Neuronal stem cell (in vitro differentiated cells): ENCODE measurements around the gene PBX4.

Source experiments
- DNase-seq: peaks from one replicate; pipeline ENCODE4 v3.0.0-alpha.2; 2013; ENCODE audit warnings: low spot score
- H2AFZ ChIP-seq: one replicate; pipeline ENCODE4 v1.6.1; 2013; ENCODE audit warnings: mild to moderate bottlenecking, low read length, inconsistent platforms
- H2AK5ac ChIP-seq: 2 replicates; pipeline ENCODE4 v1.6.1; 2013; ENCODE audit warnings: low read depth, mild to moderate bottlenecking, inconsistent platforms, low read length, moderate library complexity, mixed read lengths
- H2BK120ac ChIP-seq: 2 replicates; pipeline ENCODE4 v1.6.1; 2013; ENCODE audit warnings: low read depth, mild to moderate bottlenecking, inconsistent platforms, low read length, moderate library complexity, mixed read lengths
- H2BK12ac ChIP-seq: one replicate; pipeline ENCODE4 v1.6.1; 2013; ENCODE audit warnings: low read length, inconsistent platforms
- H2BK15ac ChIP-seq: 2 replicates; pipeline ENCODE4 v1.6.1; 2013; ENCODE audit warnings: mild to moderate bottlenecking, low read length, inconsistent platforms, mixed read lengths
- H2BK5ac ChIP-seq: one replicate; pipeline ENCODE4 v1.6.1; 2013; ENCODE audit warnings: inconsistent platforms, mild to moderate bottlenecking, low read length, moderate library complexity
- H3K14ac ChIP-seq: one replicate; pipeline ENCODE4 v1.6.1; 2013; ENCODE audit warnings: low read length, inconsistent platforms
- H3K18ac ChIP-seq: 2 replicates; pipeline ENCODE4 v1.6.1; 2013; ENCODE audit warnings: low read length, inconsistent platforms
- H3K23ac ChIP-seq: 2 replicates; pipeline ENCODE4 v1.6.1; 2013; ENCODE audit warnings: low read depth, mild to moderate bottlenecking, mixed read lengths, low read length, inconsistent platforms; ENCODE audit not compliant: poor library complexity
- H3K27ac ChIP-seq: replicated peaks from 3 replicates; pipeline ENCODE4 v1.5.1; 2013; ENCODE audit warnings: low read length, inconsistent platforms
- H3K27me3 ChIP-seq, 3 experiments: 2 replicates each; pipeline ENCODE4 v1.6.1; 2013; ENCODE audit warnings: low read length in 3 of 3, mild to moderate bottlenecking in 2 of 3, inconsistent platforms in 1 of 3, low read depth in 1 of 3, mixed read lengths in 1 of 3, moderate library complexity in 1 of 3; ENCODE audit not compliant: control insufficient read depth in 3 of 3, insufficient read depth in 3 of 3
- H3K36me3 ChIP-seq, 2 donors: replicated peaks in 1 of 2; 2 replicates each; pipeline ENCODE4 v1.6.1; 2013; ENCODE audit warnings: low read length in 2 of 2; ENCODE audit not compliant: control insufficient read depth in 2 of 2, insufficient read depth in 2 of 2
- H3K4ac ChIP-seq: 2 replicates; pipeline ENCODE4 v1.6.1; 2013; ENCODE audit warnings: inconsistent platforms, mild to moderate bottlenecking, low read length, moderate library complexity
- H3K4me1 ChIP-seq, 2 donors: 1 replicate in 1 of 2; 2 replicates in 1 of 2; pipeline ENCODE4 v1.6.1; 2013; ENCODE audit warnings: low read length in 2 of 2, low read depth in 1 of 2; ENCODE audit not compliant: control insufficient read depth in 2 of 2, insufficient read depth in 1 of 2
- H3K4me2 ChIP-seq: one replicate; pipeline ENCODE4 v1.6.1; 2013; ENCODE audit warnings: mild to moderate bottlenecking, low read length, inconsistent platforms; ENCODE audit not compliant: insufficient read depth, poor library complexity, severe bottlenecking
- H3K4me3 ChIP-seq, 2 donors: 2 replicates each; pipeline ENCODE4 v1.5.1; 2013; ENCODE audit warnings: low read length in 2 of 2, mild to moderate bottlenecking in 2 of 2, inconsistent platforms in 1 of 2, moderate library complexity in 1 of 2
- H3K79me1 ChIP-seq: one replicate; pipeline ENCODE4 v1.6.1; 2013; ENCODE audit warnings: low read depth, mild to moderate bottlenecking, inconsistent platforms, low read length, moderate library complexity
- H3K9ac ChIP-seq: one replicate; pipeline ENCODE4 v1.6.1; 2013; ENCODE audit warnings: mild to moderate bottlenecking, low read depth, low read length, inconsistent platforms; ENCODE audit not compliant: poor library complexity
- H3K9me3 ChIP-seq, 2 donors: replicated peaks in 1 of 2; 2 replicates each; pipeline versions ENCODE3 to v1.6.1; 2013; ENCODE audit warnings: low read length in 2 of 2, mild to moderate bottlenecking in 2 of 2, inconsistent platforms in 1 of 2, low read depth in 1 of 2, mixed read lengths in 1 of 2, moderate library complexity in 1 of 2; ENCODE audit not compliant: control insufficient read depth in 2 of 2, insufficient read depth in 1 of 2
- H4K8ac ChIP-seq: one replicate; pipeline ENCODE4 v1.6.1; 2013; ENCODE audit warnings: low read depth, mild to moderate bottlenecking, inconsistent platforms, low read length, moderate library complexity
- H4K91ac ChIP-seq: one replicate; pipeline ENCODE4 v1.6.1; 2013; ENCODE audit warnings: low read length, low read depth, mild to moderate bottlenecking, inconsistent platforms; ENCODE audit not compliant: poor library complexity
- WGBS, 2 donors: extraction: QIAGEN DNeasy Blood & Tissue Kit; methylation state at CpG; one replicate each; pipeline ENCODE4 v1.1.7; 2013; ENCODE audit warnings: missing lambda C conversion rate in 2 of 2, mixed read lengths in 1 of 2; ENCODE audit not compliant: insufficient read length in 2 of 2, insufficient replicate concordance in 1 of 2; ENCODE audit errors: extremely low coverage in 2 of 2; 5-methylcytosine and 5-hydroxymethylcytosine counted together

PBX4 gene

DNA sequence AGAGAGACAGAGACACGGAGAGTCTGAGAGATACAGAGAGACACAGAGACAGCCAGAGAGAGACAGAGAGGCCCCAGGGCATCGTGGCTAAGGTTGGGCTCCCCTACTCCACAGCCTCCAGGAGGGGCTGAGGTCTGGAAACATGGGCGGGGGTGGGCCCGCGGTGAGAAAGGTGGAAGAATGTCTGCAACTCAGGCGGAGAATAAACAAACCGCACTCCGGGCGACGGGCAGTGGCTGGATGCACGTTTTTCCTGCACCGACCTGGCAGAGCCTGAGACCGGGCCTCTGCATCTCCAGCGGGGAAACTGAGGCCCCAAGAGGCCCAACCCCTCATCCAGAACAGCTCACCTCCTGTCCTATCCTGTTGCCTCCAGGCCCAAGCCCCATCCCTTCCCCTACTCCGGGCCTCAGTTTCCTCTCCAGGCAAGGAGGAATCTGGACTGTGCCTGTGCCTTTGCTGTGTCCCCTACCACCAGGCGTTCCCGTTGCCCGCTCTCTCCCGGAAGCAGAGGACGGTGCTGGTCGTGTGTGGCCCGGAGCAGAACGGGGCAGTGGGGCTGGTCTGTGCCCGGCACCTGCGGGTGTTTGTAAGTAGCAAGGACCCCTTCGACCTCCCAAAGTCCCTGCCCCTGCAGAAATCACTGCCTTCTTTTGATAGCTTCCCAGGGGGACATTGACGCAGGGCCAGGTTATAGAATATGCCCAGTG lies 83.8 kb downstream of the PBX4 start:
- peaks cover 3 to 13% of the 10 kb centered on the region in 2 donors for H3K4me1 ChIP-seq
- no CpG with 5 or more reads among the region's 27 CpGs for WGBS, 2 donors

DNA sequence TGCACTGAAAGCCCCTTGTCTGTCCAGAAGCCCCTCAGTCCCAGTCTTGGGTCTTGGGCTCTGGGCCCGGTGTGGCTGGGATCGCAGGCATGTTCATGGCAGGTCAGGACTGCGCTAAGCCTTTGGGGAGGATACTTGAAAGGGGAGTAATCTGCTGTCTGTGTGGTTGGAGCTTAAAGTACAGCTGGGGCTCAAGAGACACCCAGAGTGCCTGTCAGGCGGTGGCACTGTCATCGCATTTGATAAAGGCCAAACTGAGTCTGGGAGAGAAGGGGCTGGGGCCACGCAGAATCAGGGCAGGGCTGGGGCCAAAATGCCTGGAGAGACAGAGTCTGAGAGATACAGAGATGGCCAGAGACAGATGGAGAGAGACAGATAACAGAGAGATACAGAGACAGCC lies 84.6 kb downstream of the PBX4 start:
- peaks cover 7 to 14% of the 10 kb centered on the region in 2 donors for H3K4me1 ChIP-seq
- H3K79me1 ChIP-seq = peaks cover 3% of the 10 kb centered on the region
- no peak overlapping the region for H3K27ac ChIP-seq
- H3K4ac ChIP-seq = no peak overlapping the region
- H3K9ac ChIP-seq = no peak overlapping the region
- no peak overlapping the region for H4K91ac ChIP-seq
- no peak overlapping the region for H3K23ac ChIP-seq
- peaks cover 0 to 5% (median 0%) of the 10 kb centered on the region in 3 experiments for H3K27me3 ChIP-seq
- H2AK5ac ChIP-seq = no peak overlapping the region
- no peak overlapping the region for H4K8ac ChIP-seq
- no peak overlapping the region for H2BK120ac ChIP-seq
- H3K14ac ChIP-seq = no peak overlapping the region
- H2BK12ac ChIP-seq = no peak overlapping the region
- H3K4me2 ChIP-seq = no peak overlapping the region
- H3K36me3 ChIP-seq = peaks cover 6 to 43% of the 10 kb centered on the region in 2 donors
- H3K4me3 ChIP-seq = no peak overlapping the region
- no peak overlapping the region for H2AFZ ChIP-seq
- no peak overlapping the region for H3K18ac ChIP-seq
- WGBS, 2 donors = no CpG with 5 or more reads among the region's 6 CpGs
- no peaks in the 10 kb centered on the region for H3K9me3 ChIP-seq
- no peak overlapping the region for H2BK5ac ChIP-seq
- no peak for DNase-seq
- no peak overlapping the region for H2BK15ac ChIP-seq

More for the DNA sequence above, 83.8 kb downstream of the PBX4 start:
- no peak overlapping the region for H3K27ac ChIP-seq
- H3K14ac ChIP-seq = peak overlapping the region; percentile 0
- H3K4me3 ChIP-seq = no peak overlapping the region
- H3K36me3 ChIP-seq = peaks cover 4 to 34% of the 10 kb centered on the region in 2 donors
- no peak overlapping the region for H3K9ac ChIP-seq
- DNase-seq = no peak
- no peak overlapping the region for H2BK15ac ChIP-seq
- no peak overlapping the region for H4K8ac ChIP-seq
- H4K91ac ChIP-seq = no peak overlapping the region
- H2BK120ac ChIP-seq = no peak overlapping the region
- peaks cover 3% of the 10 kb centered on the region for H3K79me1 ChIP-seq
- no peak overlapping the region for H2AFZ ChIP-seq
- peaks cover 0 to 11% (median 0%) of the 10 kb centered on the region in 3 experiments for H3K27me3 ChIP-seq
- H3K4me2 ChIP-seq = no peak overlapping the region
- no peak overlapping the region for H2BK5ac ChIP-seq
- H3K18ac ChIP-seq = peak overlapping the region; percentile 45
- no peak overlapping the region for H2AK5ac ChIP-seq
- no peak overlapping the region for H3K23ac ChIP-seq
- H3K9me3 ChIP-seq = peaks cover 0 to 1% of the 10 kb centered on the region in 2 donors
- H3K4ac ChIP-seq = no peak overlapping the region
- no peak overlapping the region for H2BK12ac ChIP-seq

DNA sequence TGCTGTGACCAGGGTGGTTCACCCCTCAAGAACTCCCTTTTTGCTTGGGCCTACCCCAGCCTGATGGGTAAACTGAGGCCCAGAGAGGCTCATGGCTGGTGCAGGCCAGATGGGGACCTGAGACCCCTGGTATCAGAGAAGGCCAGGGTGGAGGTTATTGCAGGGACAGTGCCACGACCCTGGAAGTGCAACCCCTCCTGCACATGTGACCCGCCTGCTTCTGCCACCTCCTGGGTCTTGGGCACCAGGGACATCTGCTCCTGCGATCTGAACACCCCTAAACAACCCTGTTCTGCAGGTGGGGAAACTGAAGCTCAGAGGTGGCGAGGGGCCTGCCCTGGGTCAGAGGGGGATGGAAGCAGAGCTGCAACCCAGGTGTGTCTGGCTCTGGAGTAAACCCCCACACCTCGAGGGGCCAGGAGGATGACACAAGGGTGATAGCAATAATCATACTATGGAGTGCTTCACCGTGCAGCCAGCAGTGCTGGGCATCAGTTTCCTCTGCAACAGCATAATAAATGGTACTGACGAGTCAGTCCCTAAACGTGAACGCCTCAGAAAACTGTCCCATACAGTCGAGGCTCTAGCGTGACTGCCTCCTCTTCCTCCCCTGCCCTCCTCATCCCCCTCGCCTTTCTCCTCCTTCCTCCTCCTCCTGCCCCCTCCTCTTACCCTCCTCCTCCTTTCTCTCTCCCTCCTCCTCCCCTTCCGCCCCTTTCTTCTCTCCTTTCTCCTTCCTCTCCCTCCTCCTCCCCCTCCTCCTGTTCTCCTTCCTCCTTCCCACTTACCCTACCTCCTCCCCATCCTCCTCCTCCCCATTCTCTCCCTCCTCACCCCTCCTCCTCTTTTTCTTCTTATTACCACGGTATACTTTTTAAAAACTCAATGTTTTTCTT lies 85.4 kb downstream of the PBX4 start:
- H2AFZ ChIP-seq = no peak overlapping the region
- H3K4me2 ChIP-seq = no peak overlapping the region
- H3K9ac ChIP-seq = peak overlapping the region; percentile 24
- H3K27me3 ChIP-seq = no peaks in the 10 kb centered on the region
- peak overlapping the region in 1 of 2 donors; percentile 42 for H3K4me3 ChIP-seq
- no peak overlapping the region for H3K23ac ChIP-seq
- no peak overlapping the region for H4K91ac ChIP-seq
- H3K36me3 ChIP-seq = peaks cover 9 to 49% of the 10 kb centered on the region in 2 donors
- H3K9me3 ChIP-seq = no peaks in the 10 kb centered on the region
- no peak for DNase-seq
- no peak overlapping the region for H2BK15ac ChIP-seq
- no peak overlapping the region for H3K4ac ChIP-seq
- H3K79me1 ChIP-seq = peaks cover 3% of the 10 kb centered on the region
- no peak overlapping the region for H2AK5ac ChIP-seq
- H3K4me1 ChIP-seq = peaks cover 7 to 10% of the 10 kb centered on the region in 2 donors
- no peak overlapping the region for H3K27ac ChIP-seq
- H3K14ac ChIP-seq = no peak overlapping the region
- no peak overlapping the region for H2BK120ac ChIP-seq
- no peak overlapping the region for H2BK12ac ChIP-seq
- H3K18ac ChIP-seq = peak overlapping the region; percentile 32
- WGBS, 2 donors = 100% methylated on average over 1 of the region's 14 CpGs; no CpG with 5 or more reads in 1 of the 2 donors
- H2BK5ac ChIP-seq = no peak overlapping the region
- H4K8ac ChIP-seq = no peak overlapping the region
